NCI-H460 (cell line): Measurements from ENCODE around the gene HTATSF1. TPM values are rescaled to one million over a fixed set of nuclear protein-coding genes. Genes with fewer than 3 reads are reported as not detected.

Source experiments
- DNase-seq: peaks from one replicate; pipeline ENCODE4 v3.0.0-alpha.2; 2016; ENCODE audit warnings: low read depth; ENCODE audit errors: extremely low read depth
- total RNA-seq: library from RNA; depleted of rRNA; stranded (reverse); fragments of >200 nt; shearing (Covaris generic); gene quantifications from 2 replicates; pipeline ENCODE4 v1.2.3, GENCODE V29; 2014

Gene HTATSF1
- total RNA-seq, 1 experiment from 2014 or later: 62.4 TPM

GRCh38 chrX:136495043-136495442 lies 2.3 kb upstream of the HTATSF1 start:
- DNase-seq: no peak

- DNase-seq: no peak
These were observed 1.1 kb upstream of the HTATSF1 start for GRCh38 chrX:136496186-136496763.

GRCh38 chrX:136496764-136497555 lies 432 bp upstream of the HTATSF1 start:
- DNase-seq: peak; percentile 86

- no peak for DNase-seq
These were observed 21.7 kb downstream of the HTATSF1 start for GRCh38 chrX:136519069-136519468.

GRCh38 chrX:136523770-136524169 lies 26.4 kb downstream of the HTATSF1 start:
- no peak for DNase-seq

- DNase-seq: no peak
These were observed 28.6 kb downstream of the HTATSF1 start for GRCh38 chrX:136525738-136526606.

GRCh38 chrX:136528645-136529315 lies 31.4 kb downstream of the HTATSF1 start:
- DNase-seq: no peak

GRCh38 chrX:136529795-136530194 lies 32.4 kb downstream of the HTATSF1 start:
- DNase-seq: no peak

- no peak for DNase-seq
These were observed 34.6 kb downstream of the HTATSF1 start, which contains the start of gene VGLL1 for GRCh38 chrX:136531951-136532350. Gene VGLL1 (plus strand): TSS chrX:136532215. CDS start chrX:136536021, 3,806 bp downstream.

GRCh38 chrX:136534131-136534530 lies 36.7 kb downstream of the HTATSF1 start:
- no peak for DNase-seq

- no peak for DNase-seq
These were observed 41.4 kb downstream of the HTATSF1 start for GRCh38 chrX:136538811-136539210.

- DNase-seq: no peak
These were observed 42.8 kb downstream of the HTATSF1 start for GRCh38 chrX:136540226-136540625.

GRCh38 chrX:136541294-136541693 lies 43.9 kb downstream of the HTATSF1 start:
- DNase-seq: no peak

GRCh38 chrX:136542281-136542680 lies 44.9 kb downstream of the HTATSF1 start:
- DNase-seq: no peak

- no peak for DNase-seq
These were observed 49.0 kb downstream of the HTATSF1 start for GRCh38 chrX:136546371-136546781.

GRCh38 chrX:136549226-136549625 lies 51.8 kb downstream of the HTATSF1 start:
- DNase-seq: no peak

GRCh38 chrX:136551410-136551809 lies 54.0 kb downstream of the HTATSF1 start:
- no peak for DNase-seq

- DNase-seq: no peak
These were observed 58.3 kb downstream of the HTATSF1 start for GRCh38 chrX:136555694-136556093.
